ENCODE data around the gene KCNK6.

- TF ChIP-seq CTCF (IDR thresholded peaks at IDR 0.05) (no peak), POLR2A (IDR thresholded peaks at IDR 0.05) (no peak)
Observed at GRCh38 chr19:38326591-38326990, 6.9 kb downstream of the KCNK6 start.
